ENCODE results near the gene PIGH. TPM values are rescaled to one million over a fixed set of nuclear protein-coding genes. Genes with fewer than 3 reads are reported as not detected.

Gene PIGH
- total RNA-seq, 4 donors from 2014 or later = 19.2 to 48.8 (median 23.8) TPM

DNA sequence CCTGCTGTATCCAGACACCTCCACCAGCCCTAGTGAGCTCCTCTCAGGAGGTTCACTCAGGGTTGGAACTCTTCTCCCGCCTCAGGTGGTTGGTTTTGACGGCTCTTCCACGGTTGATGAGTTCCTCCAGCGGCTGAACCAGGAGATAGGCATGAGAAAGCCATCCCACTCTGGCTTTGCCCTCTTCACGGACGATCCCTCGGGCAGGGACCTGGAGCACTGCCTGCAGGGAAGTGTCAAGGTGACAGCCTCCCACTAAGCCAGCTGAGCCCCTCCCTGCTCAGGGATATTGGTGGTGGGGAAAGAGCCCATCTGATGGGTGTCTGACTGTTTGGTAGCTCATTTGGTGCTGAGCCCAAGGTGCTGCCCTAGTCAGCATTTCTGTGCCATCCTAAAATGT lies 20.4 kb downstream of the PIGH start:
- Histone ChIP-seq H3K36me3 (peaks cover 0 to 64% (median 0%) of the 10 kb centered on the region in 3 donors), H3K4me1 (no peaks in the 10 kb centered on the region), H3K9me3 (no peaks in the 10 kb centered on the region), H3K4me3 (no peak overlapping the region), H3K27me3 (no peaks in the 10 kb centered on the region), H3K27ac (no peak overlapping the region)
- DNase-seq (ENCODE audit: low spot score in 2 of 2) = no peak
- WGBS, 2 donors = 90 to 95% methylated on average over 7 of the region's 7 CpGs
- TF ChIP-seq EP300 (IDR thresholded peaks at IDR 0.05) = no peak
- no peak for TF ChIP-seq POLR2A (IDR thresholded peaks at IDR 0.05)
- TF ChIP-seq, protein P1, sequence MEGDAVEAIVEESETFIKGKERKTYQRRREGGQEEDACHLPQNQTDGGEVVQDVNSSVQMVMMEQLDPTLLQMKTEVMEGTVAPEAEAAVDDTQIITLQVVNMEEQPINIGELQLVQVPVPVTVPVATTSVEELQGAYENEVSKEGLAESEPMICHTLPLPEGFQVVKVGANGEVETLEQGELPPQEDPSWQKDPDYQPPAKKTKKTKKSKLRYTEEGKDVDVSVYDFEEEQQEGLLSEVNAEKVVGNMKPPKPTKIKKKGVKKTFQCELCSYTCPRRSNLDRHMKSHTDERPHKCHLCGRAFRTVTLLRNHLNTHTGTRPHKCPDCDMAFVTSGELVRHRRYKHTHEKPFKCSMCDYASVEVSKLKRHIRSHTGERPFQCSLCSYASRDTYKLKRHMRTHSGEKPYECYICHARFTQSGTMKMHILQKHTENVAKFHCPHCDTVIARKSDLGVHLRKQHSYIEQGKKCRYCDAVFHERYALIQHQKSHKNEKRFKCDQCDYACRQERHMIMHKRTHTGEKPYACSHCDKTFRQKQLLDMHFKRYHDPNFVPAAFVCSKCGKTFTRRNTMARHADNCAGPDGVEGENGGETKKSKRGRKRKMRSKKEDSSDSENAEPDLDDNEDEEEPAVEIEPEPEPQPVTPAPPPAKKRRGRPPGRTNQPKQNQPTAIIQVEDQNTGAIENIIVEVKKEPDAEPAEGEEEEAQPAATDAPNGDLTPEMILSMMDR (IDR thresholded peaks at IDR 0.05) = no peak

DNA sequence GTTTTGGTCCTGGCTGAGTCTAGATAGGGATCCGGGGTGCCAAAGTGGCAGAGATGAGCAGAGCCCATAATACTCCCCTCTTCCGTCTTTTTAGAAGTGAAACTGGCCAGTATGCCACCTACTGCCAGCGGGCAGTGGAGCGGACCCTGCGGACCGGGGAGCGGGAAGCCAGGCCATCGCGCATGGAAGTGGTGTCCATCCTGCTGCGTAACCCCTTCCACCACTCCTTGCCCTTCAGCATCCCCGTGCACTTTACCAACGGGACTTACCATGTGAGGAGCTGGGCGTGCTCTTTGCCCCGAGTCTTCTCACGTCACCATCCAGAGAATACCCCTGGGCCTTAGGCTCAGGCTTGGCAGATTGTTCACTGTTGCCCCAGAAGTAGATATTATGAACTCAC lies 21.0 kb downstream of the PIGH start:
- Histone ChIP-seq H3K27me3 (no peaks in the 10 kb centered on the region), H3K27ac (no peak overlapping the region), H3K36me3 (peaks cover 0 to 70% (median 0%) of the 10 kb centered on the region in 3 donors), H3K4me1 (no peaks in the 10 kb centered on the region), H3K4me3 (no peak overlapping the region), H3K9me3 (no peaks in the 10 kb centered on the region)
- no peak for DNase-seq (ENCODE audit: low spot score in 2 of 2)
- WGBS, 2 donors = 79 to 82% methylated on average over 15 of the region's 15 CpGs
- TF ChIP-seq POLR2A (IDR thresholded peaks at IDR 0.05) = no peak

DNA sequence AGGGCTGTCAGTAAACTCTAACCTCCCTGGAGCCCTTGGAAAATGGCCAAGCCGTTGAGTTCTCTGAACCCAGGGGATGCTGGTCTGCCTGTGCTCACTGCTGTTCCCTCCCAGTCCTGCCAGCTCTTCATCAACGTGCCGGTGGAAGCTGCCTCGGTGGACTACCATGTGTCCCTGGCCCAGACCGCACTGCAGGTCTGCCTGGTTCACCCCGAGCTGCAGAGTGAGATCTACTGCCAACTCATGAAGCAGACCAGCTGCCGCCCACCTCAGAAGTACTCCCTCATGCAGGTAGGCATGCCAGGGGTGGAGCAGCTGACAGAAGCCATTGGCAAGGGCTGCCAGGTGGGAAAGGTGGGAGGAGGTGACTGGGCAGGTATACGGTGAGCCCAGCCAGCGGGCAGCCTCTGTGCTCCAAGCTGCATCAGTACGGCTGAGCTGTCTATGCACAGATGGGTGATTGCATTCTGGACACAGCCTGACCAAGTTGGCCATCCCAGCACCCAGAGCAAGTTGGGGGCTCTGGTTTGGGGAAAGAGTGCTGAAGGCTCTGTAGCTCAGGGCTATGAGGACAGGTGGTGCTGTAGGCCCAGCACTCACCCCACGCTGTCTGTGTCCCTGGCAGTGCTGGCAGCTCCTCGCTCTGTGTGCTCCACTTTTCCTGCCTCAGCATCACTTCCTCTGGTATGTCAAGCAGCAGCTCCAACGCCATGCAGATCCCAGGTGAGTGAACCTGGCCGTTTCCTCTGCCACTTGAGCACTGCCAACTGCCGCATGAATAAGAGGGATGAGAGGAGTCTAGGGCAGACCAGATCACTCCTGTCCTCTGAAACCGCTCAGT lies 21.9 kb downstream of the PIGH start:
- H3K9me3 ChIP-seq = no peaks in the 10 kb centered on the region
- H3K4me3 ChIP-seq = no peak overlapping the region
- WGBS, 2 donors = 79 to 80% methylated on average over 16 of the region's 16 CpGs
- H3K27me3 ChIP-seq = no peaks in the 10 kb centered on the region
- TF ChIP-seq EP300 (IDR thresholded peaks at IDR 0.05) (no peak), POLR2A (IDR thresholded peaks at IDR 0.05) (no peak)
- TF ChIP-seq, protein P1 (IDR thresholded peaks at IDR 0.05) = no peak
- no peaks in the 10 kb centered on the region for H3K4me1 ChIP-seq
- H3K27ac ChIP-seq = no peak overlapping the region
- no peak for DNase-seq (ENCODE audit: low spot score in 2 of 2)
- H3K36me3 ChIP-seq = peaks cover 0 to 72% (median 0%) of the 10 kb centered on the region in 3 donors

DNA sequence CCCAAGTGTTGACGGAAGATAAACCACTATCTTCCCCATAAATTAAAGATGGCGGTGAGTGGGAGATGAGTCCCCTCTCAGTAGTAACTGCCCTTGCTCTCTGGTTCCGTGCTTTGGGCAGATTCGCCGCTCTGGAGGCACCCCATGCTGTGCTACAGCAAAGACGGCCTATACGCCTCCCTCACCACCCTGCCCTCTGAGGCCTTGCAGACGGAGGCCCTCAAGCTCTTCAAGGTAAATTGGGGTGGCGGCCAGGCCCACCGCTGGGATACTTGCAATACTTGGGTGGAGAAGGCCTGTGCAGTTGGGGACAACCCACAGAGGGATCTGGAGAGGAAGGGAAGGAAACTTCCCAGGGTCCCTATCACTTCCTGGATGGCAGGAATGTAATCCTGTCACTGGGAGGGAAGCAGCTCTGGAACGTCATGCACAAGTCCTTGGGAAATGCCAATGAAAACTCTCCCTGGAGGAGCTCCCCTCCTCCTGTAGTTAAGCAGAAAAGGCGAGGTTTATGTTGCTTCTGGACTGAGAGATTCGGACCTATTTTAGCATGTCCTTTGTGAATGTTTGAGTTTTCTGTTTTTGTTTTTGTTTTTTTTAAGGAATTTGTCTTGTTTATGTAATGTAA lies 22.8 kb downstream of the PIGH start:
- Histone ChIP-seq H3K36me3 (peaks cover 0 to 72% (median 0%) of the 10 kb centered on the region in 3 donors), H3K4me3 (no peak overlapping the region), H3K4me1 (no peaks in the 10 kb centered on the region), H3K27ac (no peak overlapping the region), H3K9me3 (no peaks in the 10 kb centered on the region), H3K27me3 (no peaks in the 10 kb centered on the region)
- no peak for DNase-seq (ENCODE audit: low spot score in 2 of 2)
- 72 to 76% methylated on average over 13 of the region's 13 CpGs for WGBS, 2 donors
- TF ChIP-seq, protein P1 (IDR thresholded peaks at IDR 0.05) = no peak
- TF ChIP-seq POLR2A (IDR thresholded peaks at IDR 0.05) (no peak), EP300 (IDR thresholded peaks at IDR 0.05) (no peak)

DNA sequence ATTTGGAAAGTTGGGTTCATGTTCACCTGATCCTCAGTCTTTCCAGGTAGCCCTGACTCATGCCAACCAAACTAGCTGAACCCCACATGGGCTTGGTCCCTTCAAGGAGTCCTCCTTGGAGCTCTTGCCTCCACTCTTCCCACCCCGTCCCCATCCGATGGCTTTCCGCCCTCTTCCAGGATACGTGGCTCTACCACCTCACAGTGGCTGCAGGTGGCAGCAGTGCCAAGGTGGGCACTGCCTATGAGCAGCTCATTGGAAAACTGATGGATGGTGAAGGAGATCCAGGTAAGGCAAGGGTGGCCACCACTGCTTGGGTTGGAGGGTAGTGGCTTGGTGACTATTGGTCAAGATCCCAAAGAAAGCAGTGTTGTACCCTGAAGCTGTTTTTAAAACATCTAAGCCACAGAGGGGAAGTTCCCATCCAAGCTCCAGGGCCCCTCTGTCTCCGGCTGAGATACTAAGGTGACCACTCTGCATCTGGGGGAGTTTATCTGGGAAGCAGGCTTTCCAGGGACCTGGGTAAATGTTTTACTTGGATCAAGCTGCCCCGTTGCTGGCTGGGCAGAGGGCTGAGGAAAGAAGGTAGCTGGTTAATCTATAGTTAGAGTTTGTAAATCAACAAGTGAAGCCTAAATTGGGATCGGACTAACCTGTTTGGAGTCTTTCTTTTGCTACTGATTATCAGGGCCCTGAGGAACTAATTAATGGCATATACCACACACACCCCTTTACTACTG lies 23.7 kb downstream of the PIGH start:
- no peak for TF ChIP-seq POLR2A (IDR thresholded peaks at IDR 0.05)
- TF ChIP-seq, protein P1 (IDR thresholded peaks at IDR 0.05) = no peak
- TF ChIP-seq EP300 (IDR thresholded peaks at IDR 0.05) = no peak
- no peak for DNase-seq (ENCODE audit: low spot score in 2 of 2)
- Histone ChIP-seq H3K4me3 (no peak overlapping the region), H3K27me3 (no peaks in the 10 kb centered on the region), H3K9me3 (no peaks in the 10 kb centered on the region), H3K27ac (no peak overlapping the region), H3K4me1 (no peaks in the 10 kb centered on the region), H3K36me3 (peaks cover 0 to 63% (median 0%) of the 10 kb centered on the region in 3 donors)
- WGBS, 2 donors = 88 to 96% methylated on average over 7 of the region's 7 CpGs

Data from tibial nerve (tissue), 4 donors.